GM18507 (cell line): ENCODE data around the gene USP38.
"Not testable (repeated sequence)": the region's sequence is repeated elsewhere in the genome, so short reads cannot be mapped to it uniquely, and the experiment has no call there.

ENCODE experiments used
- DNase-seq: peaks from one replicate; pipeline ENCODE4 v3.0.0; 2011; ENCODE audit warnings: low read depth; ENCODE audit not compliant: insufficient read length; ENCODE audit errors: extremely low spot score
- FAIRE-seq: peaks from 2 replicates; lab custom pipeline; 2011; peaks lifted over from hg19 to GRCh38; lab: Jason Lieb, UNC

The USP38 gene

DNA sequence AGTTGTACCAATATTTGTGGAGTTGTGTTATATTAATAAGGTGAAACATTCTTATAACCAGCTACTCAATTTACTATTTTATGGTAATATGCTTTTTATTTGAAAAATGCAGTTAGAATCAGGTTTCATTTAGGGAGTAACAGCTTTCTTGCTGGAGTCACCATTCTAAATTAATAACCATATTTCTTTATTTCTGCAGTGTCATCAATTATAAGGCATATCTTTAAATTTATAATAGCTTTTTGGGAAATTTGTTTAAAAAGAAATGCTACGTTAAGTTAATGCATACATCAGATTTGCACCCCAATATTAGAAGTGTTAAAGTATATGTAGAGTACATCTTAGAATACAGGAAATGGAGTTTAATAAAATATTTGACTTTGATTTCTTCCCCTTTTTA lies 18.9 kb downstream of the USP38 start:
- FAIRE-seq (no peak), DNase-seq (no peak)

DNA sequence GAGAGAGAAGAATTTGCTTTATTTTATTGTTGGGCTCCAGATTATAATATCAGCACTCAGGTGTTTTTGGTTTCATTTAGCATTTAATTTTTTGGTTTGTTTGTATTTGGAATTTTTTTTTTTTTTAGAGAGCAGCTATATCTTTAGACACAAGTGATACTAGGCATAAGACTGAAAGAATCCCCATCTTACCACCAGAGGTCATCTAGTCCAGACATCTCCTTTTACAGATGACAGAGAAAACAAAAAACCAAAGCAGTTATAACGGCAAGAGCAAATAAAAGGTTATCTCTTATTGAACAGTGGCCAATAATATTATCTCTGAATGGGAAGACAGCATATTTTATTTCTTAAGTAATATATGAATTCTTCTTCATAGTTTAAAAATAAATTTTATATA lies 22.8 kb downstream of the USP38 start:
- DNase-seq (no peak), FAIRE-seq (no peak)

DNA sequence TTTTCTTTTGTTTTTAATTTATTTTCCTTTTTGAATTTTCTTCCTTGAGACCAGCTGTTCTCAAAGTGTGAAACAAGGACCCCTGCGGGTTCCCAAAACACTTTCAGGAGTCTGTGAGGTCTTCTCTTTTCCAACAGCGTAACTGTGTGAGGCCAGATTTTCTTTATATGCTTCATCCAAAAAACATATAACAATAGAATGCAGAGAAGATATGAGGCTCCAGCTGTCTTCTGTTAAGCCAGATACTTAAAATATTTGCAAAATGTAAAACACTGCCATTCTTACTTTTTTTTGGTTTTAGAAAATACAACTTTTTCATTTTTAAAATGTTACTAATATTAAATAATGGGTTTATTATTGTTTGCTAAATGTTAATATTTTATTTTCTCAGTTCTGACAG lies 27.8 kb downstream of the USP38 start:
- FAIRE-seq (no peak), DNase-seq (no peak)

DNA sequence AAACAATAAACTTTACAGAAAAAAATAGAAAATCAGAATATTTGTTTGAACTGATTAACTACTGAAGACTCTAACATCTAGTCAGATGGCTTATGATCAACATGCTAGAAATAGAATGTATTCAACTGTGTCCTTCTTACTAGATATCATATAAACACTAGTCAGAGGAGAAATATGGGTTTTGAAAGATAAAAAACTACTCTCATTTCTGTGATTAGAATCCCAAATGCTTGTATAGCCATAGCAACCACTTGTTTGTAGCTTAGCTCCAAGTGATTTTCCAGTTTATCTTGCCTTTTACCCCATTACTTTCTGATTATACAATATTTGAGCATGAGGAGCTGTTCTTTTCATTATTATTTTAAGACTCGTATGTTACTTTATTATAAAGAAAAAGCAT lies 31.2 kb downstream of the USP38 start:
- FAIRE-seq (no peak), DNase-seq (no peak)

DNA sequence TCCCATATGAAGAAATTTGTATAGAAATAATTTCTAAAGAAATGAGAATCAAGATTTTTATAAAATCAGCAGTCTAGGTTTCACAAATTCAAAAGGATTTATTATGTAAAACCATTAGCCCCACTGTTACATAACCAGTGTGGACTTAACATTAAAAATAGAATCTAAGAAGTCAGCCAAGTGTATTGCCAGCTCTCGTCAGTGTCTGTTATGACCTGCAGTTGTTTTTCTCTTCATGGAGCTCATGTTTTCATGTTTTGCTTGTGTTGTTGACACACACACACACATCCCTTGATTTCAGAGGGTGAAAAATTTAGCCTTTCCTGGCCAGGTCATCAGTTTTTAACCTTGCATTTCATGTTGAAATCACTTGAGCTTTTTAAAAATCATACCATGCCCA lies 39.5 kb downstream of the USP38 start:
- FAIRE-seq (no peak), DNase-seq (no peak)

DNA sequence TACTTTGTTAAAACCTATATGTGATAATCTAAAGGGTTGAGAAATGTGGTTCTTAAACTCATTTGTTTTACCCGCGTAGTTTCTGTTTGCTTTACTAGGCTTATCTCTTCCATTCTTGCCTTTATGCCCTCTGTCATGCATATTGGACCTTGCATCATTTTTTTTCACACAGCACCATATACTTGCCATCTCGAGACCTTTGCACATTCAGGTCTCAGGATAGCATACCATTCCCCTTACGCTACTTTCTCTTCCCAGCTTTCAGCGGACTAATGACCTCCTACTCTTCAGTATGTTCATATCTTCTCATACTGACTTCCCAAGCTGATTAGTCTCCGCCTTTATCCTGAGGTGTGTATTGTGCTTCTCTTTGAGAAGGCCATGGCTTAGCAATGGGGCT lies 40.5 kb downstream of the USP38 start:
- no peak for DNase-seq
- FAIRE-seq: no peak

DNA sequence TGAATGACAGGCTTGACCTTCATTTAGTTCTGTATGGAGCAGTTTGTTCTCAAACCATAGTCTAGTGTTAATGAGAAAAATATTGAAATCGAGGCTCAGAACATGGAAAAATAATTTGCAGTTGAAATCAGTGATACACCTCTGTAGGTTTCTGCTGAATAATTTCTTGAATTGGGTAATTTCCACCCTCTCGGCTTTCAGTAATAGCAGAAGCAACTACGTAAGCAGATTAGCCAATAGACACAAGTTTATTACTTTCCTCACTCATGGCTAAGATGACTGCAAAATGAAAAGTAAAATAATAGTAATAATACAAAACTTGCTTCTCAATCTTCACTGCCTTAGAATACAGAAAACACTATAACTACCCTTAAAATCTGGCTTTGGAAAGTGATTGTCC lies 46.0 kb downstream of the USP38 start:
- FAIRE-seq (no peak), DNase-seq (no peak)

DNA sequence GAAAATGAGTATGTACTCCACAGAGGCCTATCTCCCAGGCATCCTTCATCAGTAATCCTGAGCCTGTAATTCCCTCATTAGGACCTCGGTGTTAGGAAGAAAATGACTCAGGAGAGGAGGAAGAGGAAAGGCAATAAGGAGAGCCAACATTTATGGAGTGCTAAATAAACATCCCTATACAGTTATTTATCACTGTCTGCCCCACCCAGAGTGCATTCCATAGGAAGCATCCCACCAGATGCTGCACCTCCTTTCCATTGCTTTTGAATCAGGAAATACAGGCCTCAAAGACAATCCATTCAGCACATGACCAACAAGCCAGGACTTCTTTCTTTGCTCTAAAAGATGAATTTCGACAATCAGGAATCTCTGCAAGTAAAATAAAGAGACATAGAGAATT lies 47.6 kb downstream of the USP38 start:
- no peak for FAIRE-seq
- DNase-seq: no peak

DNA sequence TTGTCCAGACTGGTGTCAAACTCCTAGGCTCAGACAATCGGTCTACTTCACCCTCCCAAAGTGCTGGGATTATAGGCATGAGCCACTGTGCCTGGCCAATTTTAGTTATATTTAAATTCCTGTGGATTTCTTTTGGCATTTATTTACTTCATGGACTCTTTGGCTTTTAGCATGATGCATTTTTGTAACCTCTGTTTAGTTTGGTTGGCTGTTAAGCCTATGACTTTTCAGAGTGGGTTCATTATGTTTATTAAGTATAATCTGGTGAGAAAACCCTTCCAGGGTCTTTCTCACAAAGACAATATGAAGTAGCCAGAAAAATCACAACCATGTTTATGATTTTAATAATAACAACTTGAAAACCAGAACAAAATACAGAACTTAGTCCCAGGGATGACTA lies 49.4 kb downstream of the USP38 start:
- FAIRE-seq: no peak
- no peak for DNase-seq

DNA sequence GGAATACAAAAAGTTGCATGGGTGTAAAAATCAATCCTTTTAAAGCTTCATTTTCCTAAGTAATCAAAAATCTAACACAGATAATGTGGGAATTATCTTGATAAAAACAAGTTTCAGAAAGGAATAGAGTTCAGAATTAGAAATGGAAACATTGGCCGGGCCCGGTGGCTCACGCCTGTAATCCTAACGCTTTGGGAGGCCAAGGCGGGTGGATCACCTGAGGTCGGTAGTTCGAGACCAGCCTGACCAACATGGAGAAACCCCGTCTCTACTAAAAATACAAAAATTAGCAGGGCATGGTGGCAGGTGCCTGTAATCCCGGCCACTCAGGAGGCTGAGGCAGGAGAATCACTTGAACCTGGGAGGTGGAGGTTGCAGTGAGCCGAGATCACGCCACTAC lies 52.5 kb downstream of the USP38 start:
- DNase-seq, FAIRE-seq: not testable (repeated sequence)

DNA sequence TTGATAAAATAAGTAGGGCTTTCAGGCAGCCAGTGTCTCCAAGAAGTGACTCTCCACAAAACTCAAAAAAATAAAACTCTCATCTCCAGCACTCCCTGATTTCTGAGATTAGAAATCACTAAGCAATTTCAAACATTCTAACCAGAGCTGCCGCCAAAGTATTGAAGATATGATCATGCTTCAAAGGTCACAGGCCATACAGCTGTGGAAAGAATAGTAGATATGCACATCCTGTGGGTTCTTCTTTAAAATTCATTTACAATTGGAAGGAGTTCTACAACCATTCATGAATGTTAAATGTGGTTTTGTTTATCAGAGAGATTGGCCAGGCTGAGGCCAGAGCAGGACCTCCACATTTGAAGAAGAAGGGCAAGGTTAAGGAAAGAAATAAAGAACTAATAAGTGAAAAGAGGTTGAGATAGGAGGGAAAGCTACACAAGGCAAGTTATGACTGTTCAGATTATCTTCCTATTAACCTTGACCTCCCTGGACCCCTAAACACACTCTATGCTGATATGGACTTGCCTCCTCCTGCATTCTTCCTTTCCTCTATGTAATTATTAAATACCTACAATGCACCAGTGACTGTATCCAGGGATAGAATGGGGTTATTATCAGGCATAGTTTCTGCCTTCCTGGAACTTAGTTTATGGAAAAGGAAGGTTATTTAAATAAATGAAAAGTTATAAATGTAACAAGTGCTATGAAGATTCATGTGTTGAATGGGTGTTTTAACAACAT lies 56.4 kb downstream of the USP38 start:
- DNase-seq (no peak), FAIRE-seq (no peak)

DNA sequence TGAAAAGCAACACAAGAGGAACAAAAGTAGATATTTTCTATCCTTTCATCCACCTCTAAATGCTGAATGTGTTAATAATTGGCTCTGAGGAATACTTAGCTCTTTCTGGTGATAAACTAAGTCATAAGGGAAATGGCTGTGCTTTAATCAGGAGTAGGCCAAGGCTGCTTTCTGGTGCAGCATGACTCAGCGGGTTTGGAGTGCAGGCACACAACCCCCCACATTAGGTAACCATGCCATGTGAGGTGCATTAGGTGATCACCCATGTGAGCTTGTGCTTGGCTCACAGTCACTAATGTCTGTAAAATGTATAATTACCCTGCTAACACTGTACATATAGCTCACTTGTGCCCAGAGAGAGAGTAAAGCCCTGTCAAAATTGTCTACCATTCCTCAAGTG lies 57.2 kb downstream of the USP38 start:
- DNase-seq (no peak), FAIRE-seq (no peak)

DNA sequence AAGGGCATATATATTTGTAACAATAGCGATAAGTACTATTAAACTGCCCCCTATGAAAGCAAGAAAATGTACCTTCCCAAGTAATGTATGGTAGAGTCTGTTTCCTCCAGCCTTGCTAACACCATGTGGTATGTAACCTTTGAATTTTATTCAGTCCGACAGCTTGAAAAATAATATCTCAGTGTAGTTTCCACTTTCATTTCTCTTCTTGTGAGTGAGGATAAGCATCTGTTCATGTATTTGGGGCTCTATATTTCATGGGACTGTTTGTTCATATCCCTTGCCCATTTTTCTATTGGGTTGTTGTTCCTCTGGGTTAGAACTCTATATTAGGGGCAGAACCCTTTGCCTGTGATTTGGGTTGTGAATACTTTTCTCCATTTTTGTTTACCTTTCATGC lies 58.3 kb downstream of the USP38 start:
- FAIRE-seq: no peak

DNA sequence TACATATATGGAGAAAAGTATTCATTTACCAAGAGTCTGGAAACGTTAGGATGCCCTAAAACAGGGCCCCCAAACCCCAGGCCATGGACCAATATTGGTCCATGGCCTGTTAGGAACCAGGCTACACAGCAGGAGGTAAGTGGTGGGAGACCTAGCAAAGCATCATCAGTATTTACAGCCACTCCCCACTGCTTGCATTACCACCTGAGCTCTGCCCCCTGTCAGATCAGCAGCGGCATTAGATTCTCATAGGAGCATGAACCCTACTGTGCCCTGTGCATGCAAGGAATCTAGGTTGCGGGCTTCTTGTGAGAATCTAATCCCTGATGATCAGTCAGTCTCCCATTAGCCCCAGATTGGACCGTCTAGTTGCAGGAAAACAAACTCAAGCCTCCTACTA lies 62.3 kb downstream of the USP38 start:
- no peak for DNase-seq
- no peak for FAIRE-seq

More for the DNA sequence above, 58.3 kb downstream of the USP38 start:
- no peak for DNase-seq

DNA sequence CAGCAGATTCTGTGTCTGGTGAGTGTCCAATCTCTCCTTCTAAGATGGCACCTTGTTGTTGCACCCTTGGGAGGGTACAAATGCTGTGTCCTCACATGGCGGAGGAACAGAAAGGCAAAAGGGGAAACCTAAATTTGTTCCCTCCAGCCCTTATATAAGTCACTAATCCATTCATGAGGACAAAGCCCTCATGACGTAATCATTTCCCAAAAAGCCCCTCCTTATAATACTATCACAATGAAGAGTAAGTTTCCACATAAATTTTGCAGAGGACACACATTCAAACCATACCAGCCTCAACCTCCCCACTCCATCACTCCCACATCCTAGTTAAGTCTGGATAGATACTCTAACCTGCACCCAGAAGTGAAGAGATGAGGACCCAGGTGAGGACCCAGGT lies 63.1 kb downstream of the USP38 start:
- no peak for DNase-seq
- FAIRE-seq: no peak

DNA sequence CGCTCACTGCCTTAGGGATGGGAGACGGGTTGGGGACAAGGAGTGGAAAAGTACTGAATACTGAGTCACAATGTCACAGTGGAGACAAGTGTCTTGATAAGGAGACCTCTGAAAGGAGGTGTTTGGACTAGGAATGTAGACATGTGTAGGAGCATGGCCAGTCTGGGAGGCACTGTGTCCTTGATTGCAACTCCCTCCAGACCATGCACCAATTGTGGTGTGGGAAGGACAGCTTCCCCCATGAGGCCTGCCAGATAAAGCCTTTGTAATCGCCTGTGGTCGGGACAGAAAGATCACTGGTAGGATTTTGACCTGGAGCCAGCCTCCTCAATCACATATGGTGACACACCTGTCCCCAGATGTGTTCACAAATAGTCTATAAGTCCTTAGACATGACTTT lies 64.1 kb downstream of the USP38 start:
- DNase-seq (no peak), FAIRE-seq (no peak)

DNA sequence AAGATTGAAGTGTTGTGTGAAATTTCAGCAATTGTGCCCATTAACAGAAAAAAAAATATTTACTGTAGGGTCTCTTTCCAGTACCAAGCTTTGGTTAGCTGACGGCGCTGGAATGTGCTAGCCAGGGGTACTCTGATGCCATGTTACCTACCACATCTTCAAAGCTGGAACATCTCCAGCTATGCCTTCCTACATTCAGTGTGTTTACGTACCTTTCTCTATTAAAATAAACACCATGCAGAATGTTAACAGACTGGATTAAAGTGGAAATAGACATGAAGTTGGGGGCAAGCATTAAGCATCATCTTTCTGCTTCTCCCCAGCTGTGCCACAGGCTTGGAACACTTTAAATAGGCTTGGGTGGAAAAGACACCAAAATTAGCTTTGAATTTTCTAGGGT lies 65.9 kb downstream of the USP38 start:
- no peak for FAIRE-seq

DNA sequence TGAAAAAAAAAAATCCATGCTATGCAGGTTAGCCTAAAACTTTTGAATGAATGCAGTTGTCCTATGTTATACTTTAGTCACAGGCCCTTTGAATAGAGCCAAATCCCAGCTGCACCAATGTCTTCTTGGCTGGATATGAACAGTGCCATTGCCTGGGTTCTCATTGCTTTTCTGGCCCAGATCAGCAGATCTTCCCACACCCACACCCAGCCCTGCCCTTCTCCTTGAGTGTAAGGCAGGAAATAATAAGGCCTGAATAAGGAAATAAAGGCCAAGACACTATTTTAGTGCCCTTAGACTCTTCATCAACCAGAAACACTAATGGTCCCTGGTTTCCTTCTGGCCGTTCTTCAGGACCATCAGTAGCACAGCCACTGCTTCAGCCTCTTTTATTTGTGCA lies 66.6 kb downstream of the USP38 start:
- DNase-seq (no peak), FAIRE-seq (no peak)

More for the DNA sequence above, 65.9 kb downstream of the USP38 start:
- no peak for DNase-seq

DNA sequence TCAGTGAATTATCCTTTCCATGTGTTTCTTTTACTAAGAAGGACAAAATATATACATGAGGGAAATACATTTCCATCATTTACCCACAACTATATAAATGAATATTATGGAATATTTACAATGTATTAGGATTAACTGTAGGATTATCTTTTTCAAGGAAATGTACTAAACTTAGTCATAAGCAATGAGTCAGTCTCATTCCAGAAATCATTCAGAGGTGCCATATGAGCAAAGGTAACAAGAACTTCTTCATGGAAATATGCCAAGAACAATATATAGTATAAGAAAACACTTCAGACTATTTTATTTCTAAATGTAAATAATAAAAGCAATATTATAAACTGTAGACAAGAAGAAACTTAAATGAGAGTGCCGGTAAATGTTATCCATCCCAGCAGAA lies 67.1 kb downstream of the USP38 start:
- FAIRE-seq (no peak), DNase-seq (no peak)

DNA sequence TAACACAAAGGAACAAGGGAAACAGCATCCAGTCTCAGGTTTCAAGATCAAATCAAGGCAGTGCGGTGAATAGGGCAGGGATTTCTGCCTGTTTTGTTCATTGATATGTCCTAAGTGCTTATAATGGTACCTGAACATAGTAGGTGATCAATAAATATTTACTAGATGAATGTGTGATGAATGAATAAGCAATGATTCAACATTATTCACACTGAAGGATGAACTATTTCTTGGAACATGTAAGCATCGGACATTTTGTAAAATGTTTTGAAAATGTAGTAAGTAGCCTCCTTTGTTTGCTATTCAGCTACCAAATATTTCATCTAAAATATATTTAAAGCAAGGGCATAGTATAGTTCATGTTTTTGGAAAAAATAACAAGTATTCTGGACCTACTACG lies 67.8 kb downstream of the USP38 start:
- FAIRE-seq: no peak

DNA sequence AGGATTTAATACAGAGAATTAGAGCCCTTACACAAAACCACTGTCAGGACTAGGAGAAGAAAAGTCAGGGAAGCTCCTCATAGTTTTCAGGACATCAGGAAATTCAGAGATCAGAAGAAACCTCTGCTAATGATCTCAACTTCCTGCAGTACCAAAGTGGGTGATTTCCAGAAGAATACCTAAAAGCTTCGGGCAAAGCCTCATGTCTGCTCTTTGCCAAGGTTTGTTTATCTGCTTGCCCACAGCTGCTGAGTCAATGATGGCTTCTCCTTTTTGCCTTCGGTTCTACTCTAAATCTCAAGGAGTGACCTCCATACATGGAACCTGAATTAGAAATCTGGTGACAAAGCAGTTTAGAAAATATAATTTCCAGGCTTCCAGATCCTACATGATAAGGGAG lies 68.4 kb downstream of the USP38 start:
- FAIRE-seq (no peak), DNase-seq (no peak)

More for the DNA sequence above, 67.8 kb downstream of the USP38 start:
- no peak for DNase-seq
